Epithelial cell of esophagus (primary cell): Measurements from ENCODE around the gene FLNC.
A peak's percentile ranks its signal among the peaks of the same experiment; 100 is the strongest.

ENCODE experiments used
- DNase-seq: peaks from one replicate; pipeline ENCODE4 v3.0.0; 2010; ENCODE audit warnings: low read depth
- H3K4me3 ChIP-seq: 2 replicates; pipeline ENCODE4 v1.5.1; 2011; ENCODE audit warnings: mild to moderate bottlenecking, low read length, control low read depth
- TF ChIP-seq, protein P1 (sequence below): IDR thresholded peaks from 2 replicates; pipeline ENCODE4 v1.5.1; 2011; ENCODE audit warnings: low read depth, mild to moderate bottlenecking, low read length, control low read depth, inconsistent platforms; ENCODE audit not compliant: insufficient read depth; ENCODE audit errors: missing control alignments

The FLNC gene

DNA sequence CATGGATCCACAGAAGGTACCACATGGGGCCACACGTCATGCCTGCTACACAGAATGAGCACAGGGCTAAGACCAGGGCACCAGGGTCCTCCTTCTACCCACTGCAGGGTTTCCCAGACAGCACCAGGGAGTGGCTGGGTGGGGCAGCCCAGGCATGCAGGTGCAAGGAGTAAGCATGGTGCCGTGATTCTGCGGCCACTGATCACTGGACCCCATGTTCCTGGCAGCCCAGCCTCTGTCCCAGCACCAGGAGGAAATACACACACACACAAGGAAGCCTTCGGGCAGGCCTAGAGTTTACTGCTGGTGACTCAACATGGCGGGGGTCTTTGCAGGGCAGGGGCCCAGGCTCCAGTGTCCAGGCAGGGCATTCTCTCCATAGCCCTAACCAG lies 46.4 kb downstream of the FLNC start:
- no peak for DNase-seq
- no peak overlapping the region for H3K4me3 ChIP-seq
- TF ChIP-seq, protein P1, sequence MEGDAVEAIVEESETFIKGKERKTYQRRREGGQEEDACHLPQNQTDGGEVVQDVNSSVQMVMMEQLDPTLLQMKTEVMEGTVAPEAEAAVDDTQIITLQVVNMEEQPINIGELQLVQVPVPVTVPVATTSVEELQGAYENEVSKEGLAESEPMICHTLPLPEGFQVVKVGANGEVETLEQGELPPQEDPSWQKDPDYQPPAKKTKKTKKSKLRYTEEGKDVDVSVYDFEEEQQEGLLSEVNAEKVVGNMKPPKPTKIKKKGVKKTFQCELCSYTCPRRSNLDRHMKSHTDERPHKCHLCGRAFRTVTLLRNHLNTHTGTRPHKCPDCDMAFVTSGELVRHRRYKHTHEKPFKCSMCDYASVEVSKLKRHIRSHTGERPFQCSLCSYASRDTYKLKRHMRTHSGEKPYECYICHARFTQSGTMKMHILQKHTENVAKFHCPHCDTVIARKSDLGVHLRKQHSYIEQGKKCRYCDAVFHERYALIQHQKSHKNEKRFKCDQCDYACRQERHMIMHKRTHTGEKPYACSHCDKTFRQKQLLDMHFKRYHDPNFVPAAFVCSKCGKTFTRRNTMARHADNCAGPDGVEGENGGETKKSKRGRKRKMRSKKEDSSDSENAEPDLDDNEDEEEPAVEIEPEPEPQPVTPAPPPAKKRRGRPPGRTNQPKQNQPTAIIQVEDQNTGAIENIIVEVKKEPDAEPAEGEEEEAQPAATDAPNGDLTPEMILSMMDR: no peak

DNA sequence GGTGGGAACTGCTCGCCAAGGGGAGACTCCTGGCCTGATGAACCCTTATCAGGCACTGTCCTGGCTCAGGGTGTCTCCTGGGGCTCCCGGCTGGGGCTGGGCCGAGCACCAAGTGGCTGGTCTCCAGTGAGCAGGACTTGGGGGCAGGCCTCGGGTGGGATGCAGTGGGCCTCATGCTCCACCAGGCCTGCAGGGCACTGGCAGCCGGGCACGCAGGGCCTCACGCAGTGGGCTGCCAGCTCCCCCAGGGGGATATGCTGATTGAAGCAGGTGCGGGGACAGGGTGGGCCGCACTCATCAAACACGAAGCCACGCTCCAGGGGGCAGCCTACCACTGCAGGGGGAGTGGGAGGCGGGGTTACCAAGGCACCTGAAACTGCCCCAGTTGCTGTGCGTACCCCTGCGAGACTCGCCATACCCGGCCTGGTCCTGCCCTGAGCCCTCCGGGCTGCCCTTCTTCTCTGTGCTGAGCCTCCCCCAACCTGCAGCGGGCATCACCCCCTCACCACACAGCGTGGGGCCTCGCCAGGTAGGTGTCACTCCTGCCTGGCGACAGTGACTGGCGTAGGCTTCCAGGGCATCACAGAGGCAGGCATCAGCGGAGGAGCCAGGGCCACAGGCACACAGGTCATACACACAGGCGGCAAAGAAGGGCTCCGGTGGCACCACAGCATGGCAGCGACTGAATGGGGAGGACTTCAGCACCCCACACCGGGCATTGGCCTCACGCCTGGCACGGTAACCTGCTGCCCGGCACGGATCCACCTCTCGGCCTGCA lies 47.0 kb downstream of the FLNC start:
- TF ChIP-seq, protein P1: no peak
- H3K4me3 ChIP-seq: no peak overlapping the region
- no peak for DNase-seq

- TF ChIP-seq, protein P1: no peak
- DNase-seq: no peak
- no peak overlapping the region for H3K4me3 ChIP-seq
Observed at GRCh38 chr7:128877756-128878120, 47.5 kb downstream of the FLNC start.

GRCh38 chr7:128878226-128879105 lies 48.3 kb downstream of the FLNC start:
- TF ChIP-seq, protein P1: no peak
- DNase-seq: no peak
- H3K4me3 ChIP-seq: no peak overlapping the region

- no peak overlapping the region for H3K4me3 ChIP-seq
- TF ChIP-seq, protein P1: no peak
- no peak for DNase-seq
Observed at GRCh38 chr7:128879461-128879938, 49.3 kb downstream of the FLNC start.

GRCh38 chr7:128879939-128880746 lies 49.9 kb downstream of the FLNC start:
- DNase-seq: peak; percentile 70
- TF ChIP-seq, protein P1: peak; percentile 87
- H3K4me3 ChIP-seq: no peak overlapping the region
